ENCODE results near the gene TULP3.

Gene TULP3

GRCh38 chr12:2988494-2988893, 97.8 kb downstream of the TULP3 start:
- TF ChIP-seq, protein P1, sequence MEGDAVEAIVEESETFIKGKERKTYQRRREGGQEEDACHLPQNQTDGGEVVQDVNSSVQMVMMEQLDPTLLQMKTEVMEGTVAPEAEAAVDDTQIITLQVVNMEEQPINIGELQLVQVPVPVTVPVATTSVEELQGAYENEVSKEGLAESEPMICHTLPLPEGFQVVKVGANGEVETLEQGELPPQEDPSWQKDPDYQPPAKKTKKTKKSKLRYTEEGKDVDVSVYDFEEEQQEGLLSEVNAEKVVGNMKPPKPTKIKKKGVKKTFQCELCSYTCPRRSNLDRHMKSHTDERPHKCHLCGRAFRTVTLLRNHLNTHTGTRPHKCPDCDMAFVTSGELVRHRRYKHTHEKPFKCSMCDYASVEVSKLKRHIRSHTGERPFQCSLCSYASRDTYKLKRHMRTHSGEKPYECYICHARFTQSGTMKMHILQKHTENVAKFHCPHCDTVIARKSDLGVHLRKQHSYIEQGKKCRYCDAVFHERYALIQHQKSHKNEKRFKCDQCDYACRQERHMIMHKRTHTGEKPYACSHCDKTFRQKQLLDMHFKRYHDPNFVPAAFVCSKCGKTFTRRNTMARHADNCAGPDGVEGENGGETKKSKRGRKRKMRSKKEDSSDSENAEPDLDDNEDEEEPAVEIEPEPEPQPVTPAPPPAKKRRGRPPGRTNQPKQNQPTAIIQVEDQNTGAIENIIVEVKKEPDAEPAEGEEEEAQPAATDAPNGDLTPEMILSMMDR (IDR thresholded peaks at IDR 0.05; ENCODE audit: control insufficient read depth, extremely low read depth, insufficient read depth), result no peak
- H3K4me3 ChIP-seq (ENCODE audit: low read depth, low read length), result no peak overlapping the region
- no peak for DNase-seq (ENCODE audit: low read depth)

Measured in LNCaP clone FGC (cell line).